ENCODE measurements around the gene HTRA3. TPM values are rescaled to one million over a fixed set of nuclear protein-coding genes. Genes with fewer than 3 reads are reported as not detected.

Gene HTRA3
- total RNA-seq, 2 donors from 2014 or later = 3.2 to 4.6 TPM

DNA sequence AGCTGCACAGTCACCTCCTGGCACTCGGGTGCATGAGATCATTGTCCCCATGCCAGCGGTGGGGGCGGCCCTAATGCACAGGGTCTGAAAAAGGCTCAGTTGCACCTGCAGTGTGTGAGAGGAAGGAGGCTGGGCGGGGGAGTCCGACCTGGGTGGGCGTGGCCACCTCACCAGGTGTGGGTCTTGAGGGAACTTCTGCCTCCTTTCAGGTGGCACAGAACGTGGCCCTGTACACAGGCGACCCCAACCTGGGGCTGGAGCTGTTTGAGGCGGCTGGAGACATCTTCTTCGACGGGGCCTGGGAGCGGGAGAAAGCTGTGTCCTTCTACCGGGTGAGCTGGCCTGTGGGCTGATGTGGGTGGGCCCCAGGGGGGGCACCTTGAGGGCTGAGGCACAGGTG is 34.3 kb upstream of the HTRA3 start:
- DNase-seq = no peak
- H3K4me3 ChIP-seq (ENCODE audit: low read length) = no peak overlapping the region
- no peaks in the 10 kb centered on the region for H3K9me3 ChIP-seq (ENCODE audit: control insufficient read depth, low read length)
- no peaks in the 10 kb centered on the region for H3K36me3 ChIP-seq (ENCODE audit: control insufficient read depth, insufficient read depth, low read length)
- Mint-ChIP-seq H3K9me3 (no peaks in the 10 kb centered on the region), H3K36me3 (ENCODE audit: low read depth) (no peaks in the 10 kb centered on the region), H3K27me3 (ENCODE audit: insufficient read depth) (no peaks in the 10 kb centered on the region), H3K27ac (no peak overlapping the region), H3K4me1 (no peaks in the 10 kb centered on the region), H3K4me3 (no peak overlapping the region)
- H3K4me1 ChIP-seq (ENCODE audit: control insufficient read depth, insufficient read depth, low read length) = no peaks in the 10 kb centered on the region
- TF ChIP-seq, protein P1, sequence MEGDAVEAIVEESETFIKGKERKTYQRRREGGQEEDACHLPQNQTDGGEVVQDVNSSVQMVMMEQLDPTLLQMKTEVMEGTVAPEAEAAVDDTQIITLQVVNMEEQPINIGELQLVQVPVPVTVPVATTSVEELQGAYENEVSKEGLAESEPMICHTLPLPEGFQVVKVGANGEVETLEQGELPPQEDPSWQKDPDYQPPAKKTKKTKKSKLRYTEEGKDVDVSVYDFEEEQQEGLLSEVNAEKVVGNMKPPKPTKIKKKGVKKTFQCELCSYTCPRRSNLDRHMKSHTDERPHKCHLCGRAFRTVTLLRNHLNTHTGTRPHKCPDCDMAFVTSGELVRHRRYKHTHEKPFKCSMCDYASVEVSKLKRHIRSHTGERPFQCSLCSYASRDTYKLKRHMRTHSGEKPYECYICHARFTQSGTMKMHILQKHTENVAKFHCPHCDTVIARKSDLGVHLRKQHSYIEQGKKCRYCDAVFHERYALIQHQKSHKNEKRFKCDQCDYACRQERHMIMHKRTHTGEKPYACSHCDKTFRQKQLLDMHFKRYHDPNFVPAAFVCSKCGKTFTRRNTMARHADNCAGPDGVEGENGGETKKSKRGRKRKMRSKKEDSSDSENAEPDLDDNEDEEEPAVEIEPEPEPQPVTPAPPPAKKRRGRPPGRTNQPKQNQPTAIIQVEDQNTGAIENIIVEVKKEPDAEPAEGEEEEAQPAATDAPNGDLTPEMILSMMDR (conservative IDR thresholded peaks at IDR 0.05) = no peak
- H3K27me3 ChIP-seq (ENCODE audit: control insufficient read depth, insufficient read depth, low read length, poor library complexity, severe bottlenecking) = no peaks in the 10 kb centered on the region
- H3K9ac ChIP-seq (ENCODE audit: extremely low read depth, low read length, poor library complexity, severe bottlenecking) = no peak overlapping the region
- WGBS, 2 experiments (ENCODE audit: insufficient coverage in 1 of 2, insufficient read length in 1 of 2) = 86 to 93% methylated on average over 5 to 13 of the region's 13 CpGs
- no peak overlapping the region for H3K27ac ChIP-seq (ENCODE audit: low read depth, low read length)

DNA sequence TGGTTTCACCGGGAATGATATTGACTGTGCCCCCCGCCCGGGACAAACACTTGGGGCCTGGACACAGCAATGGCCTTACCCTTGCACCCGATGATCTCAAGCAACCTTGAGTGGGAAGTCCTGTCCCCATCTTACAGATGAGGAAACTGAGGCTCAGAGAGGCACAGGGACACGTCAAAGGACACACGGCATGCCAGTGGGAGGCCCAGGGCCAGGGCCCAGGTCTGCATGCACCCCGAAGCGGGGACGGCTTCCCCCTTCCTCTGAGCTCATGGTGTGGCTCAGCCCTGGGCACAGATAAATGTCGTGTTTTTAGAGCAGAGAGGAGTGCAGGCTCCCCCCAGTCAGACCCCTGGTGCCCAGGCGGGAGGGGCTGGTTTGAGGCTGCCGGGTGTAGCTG is 33.9 kb upstream of the HTRA3 start:
- H3K4me3 ChIP-seq (ENCODE audit: low read length) = no peak overlapping the region
- no peak overlapping the region for H3K27ac Mint-ChIP-seq
- H3K9me3 Mint-ChIP-seq = no peaks in the 10 kb centered on the region
- no peak overlapping the region for H3K9ac ChIP-seq (ENCODE audit: extremely low read depth, low read length, poor library complexity, severe bottlenecking)
- H3K27me3 ChIP-seq (ENCODE audit: control insufficient read depth, insufficient read depth, low read length, poor library complexity, severe bottlenecking) = no peaks in the 10 kb centered on the region
- no peak overlapping the region for H3K27ac ChIP-seq (ENCODE audit: low read depth, low read length)
- no peaks in the 10 kb centered on the region for H3K4me1 Mint-ChIP-seq
- H3K27me3 Mint-ChIP-seq (ENCODE audit: insufficient read depth) = no peaks in the 10 kb centered on the region
- H3K9me3 ChIP-seq (ENCODE audit: control insufficient read depth, low read length) = no peaks in the 10 kb centered on the region
- no peaks in the 10 kb centered on the region for H3K36me3 Mint-ChIP-seq (ENCODE audit: low read depth)
- H3K36me3 ChIP-seq (ENCODE audit: control insufficient read depth, insufficient read depth, low read length) = no peaks in the 10 kb centered on the region
- no peak overlapping the region for H3K4me3 Mint-ChIP-seq
- DNase-seq = no peak
- WGBS, 2 experiments (ENCODE audit: insufficient coverage in 1 of 2, insufficient read length in 1 of 2) = 93 to 95% methylated on average over 5 to 12 of the region's 12 CpGs
- TF ChIP-seq, protein P1 (conservative IDR thresholded peaks at IDR 0.05) = no peak
- no peaks in the 10 kb centered on the region for H3K4me1 ChIP-seq (ENCODE audit: control insufficient read depth, insufficient read depth, low read length)

DNA sequence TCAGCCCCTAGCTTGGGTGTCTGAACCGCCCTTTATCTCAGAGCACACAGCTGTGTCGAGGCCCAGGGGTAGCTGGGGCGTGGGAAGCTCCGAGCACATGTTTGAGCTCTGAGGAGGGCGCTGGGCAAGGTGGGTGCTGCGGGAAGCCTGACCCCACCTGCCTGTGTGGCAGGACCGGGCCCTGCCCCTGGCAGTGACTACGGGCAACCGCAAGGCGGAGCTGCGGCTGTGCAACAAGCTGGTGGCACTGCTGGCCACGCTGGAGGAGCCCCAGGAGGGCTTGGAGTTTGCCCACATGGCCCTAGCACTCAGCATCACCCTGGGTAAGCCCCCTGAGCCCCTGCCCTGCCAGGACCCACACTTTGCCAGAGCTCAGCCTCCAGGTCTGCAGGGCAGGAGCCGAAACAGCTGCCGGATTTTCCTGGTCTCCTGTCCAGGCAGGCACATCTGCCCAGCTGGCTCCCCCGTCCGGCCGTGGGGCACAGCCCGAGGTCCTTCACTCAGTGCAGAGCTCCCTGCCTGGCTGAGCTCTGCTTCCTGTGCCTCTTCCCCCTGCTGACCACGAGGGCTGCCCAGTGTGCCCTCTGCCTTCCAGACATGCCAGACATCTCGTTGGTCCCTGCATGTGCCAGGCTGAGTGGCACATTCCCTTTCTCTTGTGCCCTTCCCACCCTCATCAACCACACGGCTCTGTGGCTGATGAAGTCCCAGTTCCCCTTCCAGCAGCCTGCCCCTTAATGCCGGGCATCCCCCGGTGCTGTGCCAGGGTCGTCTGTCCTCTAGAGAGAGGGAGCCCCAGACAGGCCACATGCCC is 33.2 kb upstream of the HTRA3 start:
- Mint-ChIP-seq H3K4me1 (no peaks in the 10 kb centered on the region), H3K4me3 (no peak overlapping the region), H3K36me3 (ENCODE audit: low read depth) (no peaks in the 10 kb centered on the region), H3K9me3 (no peaks in the 10 kb centered on the region), H3K27ac (no peak overlapping the region), H3K27me3 (ENCODE audit: insufficient read depth) (no peaks in the 10 kb centered on the region)
- Histone ChIP-seq H3K27ac (ENCODE audit: low read depth, low read length) (no peak overlapping the region), H3K9me3 (ENCODE audit: control insufficient read depth, low read length) (no peaks in the 10 kb centered on the region), H3K4me3 (ENCODE audit: low read length) (no peak overlapping the region), H3K36me3 (ENCODE audit: control insufficient read depth, insufficient read depth, low read length) (no peaks in the 10 kb centered on the region), H3K9ac (ENCODE audit: extremely low read depth, low read length, poor library complexity, severe bottlenecking) (no peak overlapping the region), H3K27me3 (ENCODE audit: control insufficient read depth, insufficient read depth, low read length, poor library complexity, severe bottlenecking) (no peaks in the 10 kb centered on the region), H3K4me1 (ENCODE audit: control insufficient read depth, insufficient read depth, low read length) (no peaks in the 10 kb centered on the region)
- TF ChIP-seq, protein P1 (conservative IDR thresholded peaks at IDR 0.05) = no peak
- DNase-seq = no peak
- 90 to 95% methylated on average over 20 to 24 of the region's 24 CpGs for WGBS, 2 experiments (ENCODE audit: insufficient coverage in 1 of 2, insufficient read length in 1 of 2)
